Measurements from ENCODE around the gene RPL27A.

The RPL27A gene

GRCh38 chr11:8723711-8724110 is 41.1 kb downstream of the RPL27A start:
- DNase-seq: no peak

- no peak for DNase-seq
These were observed 42.1 kb downstream of the RPL27A start for GRCh38 chr11:8724682-8725081.

- no peak for DNase-seq
These were observed 43.8 kb downstream of the RPL27A start for GRCh38 chr11:8726395-8726794.

- no peak for DNase-seq
These were observed 46.0 kb downstream of the RPL27A start for GRCh38 chr11:8728563-8728962.

GRCh38 chr11:8729067-8729466 is 46.5 kb downstream of the RPL27A start:
- no peak for DNase-seq

- DNase-seq: no peak
These were observed 47.5 kb downstream of the RPL27A start for GRCh38 chr11:8729837-8730696.

GRCh38 chr11:8730697-8731020 is 48.1 kb downstream of the RPL27A start:
- no peak for DNase-seq

GRCh38 chr11:8731647-8732323 is 49.2 kb downstream of the RPL27A start:
- no peak for DNase-seq

- no peak for DNase-seq
These were observed 49.7 kb downstream of the RPL27A start for GRCh38 chr11:8732324-8732670.

GRCh38 chr11:8732748-8733241 is 50.2 kb downstream of the RPL27A start:
- DNase-seq: no peak

GRCh38 chr11:8733852-8734251 is 51.3 kb downstream of the RPL27A start:
- DNase-seq: no peak

GRCh38 chr11:8735094-8735493 is 52.5 kb downstream of the RPL27A start:
- DNase-seq: no peak

GRCh38 chr11:8739309-8739793 is 56.8 kb downstream of the RPL27A start:
- peak; percentile 33 to 52 for DNase-seq

Data from SHP77 (cell line).